Fibroblast of mammary gland (primary cell): ENCODE measurements around the gene LCMT1.

Experiments used
- DNase-seq: peaks from one replicate; pipeline ENCODE4 v3.0.0-alpha.2; 2010; ENCODE audit warnings: low read depth
- H3K4me3 ChIP-seq: 2 replicates; pipeline ENCODE4 v1.5.1; 2011; ENCODE audit warnings: low read depth, mild to moderate bottlenecking, low read length, moderate library complexity; ENCODE audit not compliant: control insufficient read depth
- TF ChIP-seq, protein P1 (sequence below): conservative IDR thresholded peaks from 2 replicates; pipeline ENCODE4 v1.5.1; 2011; ENCODE audit warnings: low read depth, low read length, inconsistent platforms; ENCODE audit not compliant: control insufficient read depth, insufficient read depth

The LCMT1 gene

DNA sequence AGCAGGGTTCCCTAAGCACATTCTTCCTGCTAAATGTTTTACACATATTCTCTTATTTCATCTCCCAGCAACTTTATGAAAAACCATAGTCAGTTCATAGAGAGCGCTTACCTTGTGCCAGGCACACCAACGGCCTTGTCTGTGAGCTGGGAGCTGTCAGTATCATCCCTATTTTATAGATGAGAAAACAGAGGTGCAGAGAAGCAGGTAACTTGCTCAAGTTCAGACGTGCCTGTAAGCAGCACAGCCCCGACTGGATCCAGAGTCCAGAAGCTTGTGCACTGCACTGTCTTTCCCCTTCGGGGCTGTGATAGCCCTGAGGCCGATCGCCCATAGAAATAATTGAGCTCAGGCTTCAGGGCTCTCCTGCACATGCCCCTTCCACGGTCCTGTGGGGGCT, 111.4 kb downstream of the LCMT1 start:
- TF ChIP-seq, protein P1, sequence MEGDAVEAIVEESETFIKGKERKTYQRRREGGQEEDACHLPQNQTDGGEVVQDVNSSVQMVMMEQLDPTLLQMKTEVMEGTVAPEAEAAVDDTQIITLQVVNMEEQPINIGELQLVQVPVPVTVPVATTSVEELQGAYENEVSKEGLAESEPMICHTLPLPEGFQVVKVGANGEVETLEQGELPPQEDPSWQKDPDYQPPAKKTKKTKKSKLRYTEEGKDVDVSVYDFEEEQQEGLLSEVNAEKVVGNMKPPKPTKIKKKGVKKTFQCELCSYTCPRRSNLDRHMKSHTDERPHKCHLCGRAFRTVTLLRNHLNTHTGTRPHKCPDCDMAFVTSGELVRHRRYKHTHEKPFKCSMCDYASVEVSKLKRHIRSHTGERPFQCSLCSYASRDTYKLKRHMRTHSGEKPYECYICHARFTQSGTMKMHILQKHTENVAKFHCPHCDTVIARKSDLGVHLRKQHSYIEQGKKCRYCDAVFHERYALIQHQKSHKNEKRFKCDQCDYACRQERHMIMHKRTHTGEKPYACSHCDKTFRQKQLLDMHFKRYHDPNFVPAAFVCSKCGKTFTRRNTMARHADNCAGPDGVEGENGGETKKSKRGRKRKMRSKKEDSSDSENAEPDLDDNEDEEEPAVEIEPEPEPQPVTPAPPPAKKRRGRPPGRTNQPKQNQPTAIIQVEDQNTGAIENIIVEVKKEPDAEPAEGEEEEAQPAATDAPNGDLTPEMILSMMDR: no peak
- no peak overlapping the region for H3K4me3 ChIP-seq
- no peak for DNase-seq

DNA sequence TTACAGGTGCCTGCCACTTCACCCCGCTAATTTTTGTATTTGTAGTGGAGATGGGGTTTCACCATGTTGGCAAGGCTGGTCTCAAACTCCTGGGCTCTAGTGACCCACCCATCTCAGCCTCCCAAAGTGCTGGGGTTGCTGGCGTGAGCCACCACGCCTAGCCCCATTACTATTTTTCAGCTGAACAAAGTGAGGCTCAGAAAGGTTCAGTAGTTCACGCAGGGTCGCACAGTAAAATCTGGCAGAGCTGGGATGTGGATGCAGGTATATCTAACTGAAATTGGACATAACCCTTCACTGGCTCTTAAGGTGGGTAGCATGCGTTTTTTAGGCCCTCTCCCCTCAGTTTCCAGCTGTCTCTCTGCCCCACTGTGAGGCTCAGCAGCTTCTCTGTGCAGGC, 112.4 kb downstream of the LCMT1 start:
- no peak for DNase-seq
- TF ChIP-seq, protein P1: no peak
- H3K4me3 ChIP-seq: no peak overlapping the region

DNA sequence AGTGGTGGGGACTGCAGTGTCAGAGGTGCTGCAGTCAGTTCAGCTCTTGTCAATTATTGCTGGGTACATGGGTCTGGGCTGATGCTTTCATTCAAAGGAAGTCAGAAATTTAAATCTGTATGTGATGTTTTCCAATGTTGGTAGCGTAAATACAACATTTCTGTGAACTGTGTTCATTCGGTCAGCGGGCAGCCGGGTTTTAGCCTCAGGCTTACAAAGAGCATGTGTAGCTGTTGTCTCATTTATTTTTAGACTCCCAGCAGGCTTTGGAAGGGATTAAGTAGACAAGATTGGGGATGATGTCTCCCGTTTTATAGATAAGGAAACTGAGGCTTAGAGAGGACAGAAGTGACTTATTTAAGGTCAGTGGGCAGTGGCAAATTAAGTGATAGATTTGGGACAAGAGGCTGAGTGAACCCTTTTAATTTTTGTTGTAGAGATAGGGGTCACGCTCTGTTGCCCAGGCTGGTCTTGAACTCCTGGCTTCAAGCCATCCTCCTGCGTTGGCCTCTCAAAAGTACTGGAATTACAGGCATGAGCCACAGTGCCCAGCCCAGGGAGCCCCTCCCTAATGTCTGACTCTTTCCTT, 113.3 kb downstream of the LCMT1 start:
- TF ChIP-seq, protein P1: no peak

More for the DNA sequence above, 113.3 kb downstream of the LCMT1 start:
- no peak for DNase-seq
- no peak overlapping the region for H3K4me3 ChIP-seq
